ENCODE data around the gene FBXL4. TPM values are rescaled to one million over a fixed set of nuclear protein-coding genes. Genes with fewer than 3 reads are reported as not detected.

Gene FBXL4
- polyA plus RNA-seq, 3 donors from 2014 or later: 2.9 to 8.6 (median 4.6) TPM

- peaks cover 0 to 6% (median 0%) of the 10 kb centered on the region in 3 donors for H3K36me3 Mint-ChIP-seq
- H3K4me1 Mint-ChIP-seq: peaks cover 34 to 40% of the 10 kb centered on the region in 2 donors
- H3K27ac Mint-ChIP-seq: no peak overlapping the region
- peak overlapping the region in 3 of 5 donors; percentile 16 to 28 (median 26) for H3K4me3 Mint-ChIP-seq
- peaks cover 37 to 59% (median 46%) of the 10 kb centered on the region in 3 donors for H3K27me3 Mint-ChIP-seq (ENCODE audit: low read depth in 3 of 3)
- H3K9me3 Mint-ChIP-seq: peaks cover 0 to 11% (median 0%) of the 10 kb centered on the region in 6 donors
- DNase-seq: no peak
Measured at GRCh38 chr6:98836962-98837944, 110.5 kb downstream of the FBXL4 start.

GRCh38 chr6:98836025-98836961 lies 111.5 kb downstream of the FBXL4 start:
- no peak overlapping the region for H3K27ac Mint-ChIP-seq
- H3K4me1 Mint-ChIP-seq: peaks cover 39 to 48% of the 10 kb centered on the region in 2 donors
- peak in 1 of 3 donors; percentile 5 for DNase-seq
- H3K4me3 Mint-ChIP-seq: peak overlapping the region; percentile 31 to 68 (median 63)
- peaks cover 0 to 3% (median 0%) of the 10 kb centered on the region in 3 donors for H3K36me3 Mint-ChIP-seq
- peaks cover 31 to 54% (median 46%) of the 10 kb centered on the region in 3 donors for H3K27me3 Mint-ChIP-seq (ENCODE audit: low read depth in 3 of 3)
- H3K9me3 Mint-ChIP-seq: peaks cover 0 to 11% (median 0%) of the 10 kb centered on the region in 6 donors

- Mint-ChIP-seq H3K9me3 (peaks cover 0 to 9% (median 0%) of the 10 kb centered on the region in 6 donors), H3K36me3 (peaks cover 0 to 3% (median 0%) of the 10 kb centered on the region in 3 donors), H3K27me3 (ENCODE audit: low read depth in 3 of 3) (peaks cover 25 to 58% (median 42%) of the 10 kb centered on the region in 3 donors), H3K4me1 (peaks cover 45 to 57% of the 10 kb centered on the region in 2 donors), H3K4me3 (peak overlapping the region; percentile 31 to 68 (median 60)), H3K27ac (no peak overlapping the region)
- peak in 1 of 3 donors; percentile 18 for DNase-seq
Measured at GRCh38 chr6:98835149-98836024, 112.4 kb downstream of the FBXL4 start.

GRCh38 chr6:98834060-98835031 lies 113.4 kb downstream of the FBXL4 start, which contains the start of gene POU3F2:
Gene POU3F2, plus strand, starts transcription at chr6:98834574. Its CDS starts 300 bp downstream, at chr6:98834874.
- Mint-ChIP-seq H3K27me3 (ENCODE audit: low read depth in 3 of 3) (peaks cover 25 to 55% (median 42%) of the 10 kb centered on the region in 3 donors), H3K4me1 (peaks cover 45 to 57% of the 10 kb centered on the region in 2 donors), H3K4me3 (peak within 1 kb of the TSS; percentile 85 to 98 (median 92)), H3K36me3 (peaks cover 0 to 3% (median 0%) of the 10 kb centered on the region in 3 donors), H3K27ac (peak within 1 kb of the TSS in 4 of 6 donors; percentile 33 to 68 (median 55)), H3K9me3 (peaks cover 0 to 7% (median 0%) of the 10 kb centered on the region in 6 donors)
- peak; percentile 42 to 50 (median 47) for DNase-seq

- DNase-seq: peak in 1 of 3 donors; percentile 16
- H3K27me3 Mint-ChIP-seq (ENCODE audit: low read depth in 3 of 3): peaks cover 28 to 52% (median 45%) of the 10 kb centered on the region in 3 donors
- peak overlapping the region; percentile 85 to 98 (median 92) for H3K4me3 Mint-ChIP-seq
- H3K36me3 Mint-ChIP-seq: peaks cover 0 to 4% (median 0%) of the 10 kb centered on the region in 3 donors
- peaks cover 45 to 57% of the 10 kb centered on the region in 2 donors for H3K4me1 Mint-ChIP-seq
- H3K27ac Mint-ChIP-seq: peak overlapping the region in 4 of 6 donors; percentile 33 to 68 (median 46)
- H3K9me3 Mint-ChIP-seq: peaks cover 0 to 7% (median 0%) of the 10 kb centered on the region in 6 donors
Measured at GRCh38 chr6:98833307-98834059, 114.3 kb downstream of the FBXL4 start.

GRCh38 chr6:98833057-98833306 lies 114.8 kb downstream of the FBXL4 start:
- H3K9me3 Mint-ChIP-seq: peaks cover 0 to 9% (median 0%) of the 10 kb centered on the region in 6 donors
- peaks cover 0 to 8% (median 0%) of the 10 kb centered on the region in 3 donors for H3K36me3 Mint-ChIP-seq
- peaks cover 45 to 61% of the 10 kb centered on the region in 2 donors for H3K4me1 Mint-ChIP-seq
- H3K4me3 Mint-ChIP-seq: peak overlapping the region; percentile 85 to 98 (median 92)
- H3K27ac Mint-ChIP-seq: peak overlapping the region in 1 of 6 donors; percentile 43
- peaks cover 27 to 50% (median 45%) of the 10 kb centered on the region in 3 donors for H3K27me3 Mint-ChIP-seq (ENCODE audit: low read depth in 3 of 3)
- peak in 1 of 3 donors; percentile 26 for DNase-seq

- peaks cover 0 to 9% (median 0%) of the 10 kb centered on the region in 6 donors for H3K9me3 Mint-ChIP-seq
- peaks cover 27 to 47% (median 44%) of the 10 kb centered on the region in 3 donors for H3K27me3 Mint-ChIP-seq (ENCODE audit: low read depth in 3 of 3)
- H3K27ac Mint-ChIP-seq: peak overlapping the region in 1 of 6 donors; percentile 43
- no peak for DNase-seq
- peak overlapping the region; percentile 85 to 98 (median 92) for H3K4me3 Mint-ChIP-seq
- peaks cover 45 to 61% of the 10 kb centered on the region in 2 donors for H3K4me1 Mint-ChIP-seq
- peaks cover 0 to 8% (median 0%) of the 10 kb centered on the region in 3 donors for H3K36me3 Mint-ChIP-seq
Measured at GRCh38 chr6:98832284-98833056, 115.3 kb downstream of the FBXL4 start.

- no peak for DNase-seq
- no peak overlapping the region for H3K27ac Mint-ChIP-seq
- H3K4me1 Mint-ChIP-seq: peaks cover 43 to 56% of the 10 kb centered on the region in 2 donors
- peaks cover 0 to 9% (median 2%) of the 10 kb centered on the region in 6 donors for H3K9me3 Mint-ChIP-seq
- H3K36me3 Mint-ChIP-seq: peaks cover 0 to 8% (median 0%) of the 10 kb centered on the region in 3 donors
- H3K27me3 Mint-ChIP-seq (ENCODE audit: low read depth in 3 of 3): peaks cover 27 to 44% (median 43%) of the 10 kb centered on the region in 3 donors
- peak overlapping the region in 4 of 5 donors; percentile 43 to 68 (median 48) for H3K4me3 Mint-ChIP-seq
Measured at GRCh38 chr6:98831959-98832283, 115.8 kb downstream of the FBXL4 start.

- peaks cover 25 to 46% (median 41%) of the 10 kb centered on the region in 3 donors for H3K27me3 Mint-ChIP-seq (ENCODE audit: low read depth in 3 of 3)
- DNase-seq: no peak
- peaks cover 0 to 9% (median 2%) of the 10 kb centered on the region in 6 donors for H3K9me3 Mint-ChIP-seq
- peaks cover 0 to 8% (median 0%) of the 10 kb centered on the region in 3 donors for H3K36me3 Mint-ChIP-seq
- H3K27ac Mint-ChIP-seq: no peak overlapping the region
- H3K4me3 Mint-ChIP-seq: peak overlapping the region in 4 of 5 donors; percentile 44 to 65 (median 52)
- H3K4me1 Mint-ChIP-seq: peaks cover 38 to 50% of the 10 kb centered on the region in 2 donors
Measured at GRCh38 chr6:98831057-98831958, 116.4 kb downstream of the FBXL4 start.

All from immature natural killer cell (primary cell).